GM12891 (cell line): ENCODE data around the gene NRDC.
A peak's percentile ranks its signal among the peaks of the same experiment; 100 is the strongest.

Source experiments
- DNase-seq: peaks from one replicate; pipeline ENCODE4 v3.0.0; 2011; ENCODE audit warnings: low spot score; ENCODE audit not compliant: insufficient read length
- FAIRE-seq: peaks from 2 replicates; lab custom pipeline; 2011; peaks lifted over from hg19 to GRCh38; lab: Jason Lieb, UNC
- PAX5 ChIP-seq: IDR thresholded peaks from 2 replicates; pipeline ENCODE4 v1.6.1; 2011; ENCODE audit warnings: low read length, moderate library complexity, mild to moderate bottlenecking; ENCODE audit not compliant: insufficient read depth, severe bottlenecking
- POLR2A ChIP-seq: IDR thresholded peaks from 2 replicates; pipeline ENCODE4 v1.6.1; 2011; ENCODE audit warnings: low read depth, low read length, control low read depth
- POLR2AphosphoS5 ChIP-seq: IDR thresholded peaks from 2 replicates; pipeline ENCODE4 v1.6.1; 2011; ENCODE audit warnings: low read depth, low read length, control low read depth
- POU2F2 ChIP-seq: IDR thresholded peaks from 2 replicates; pipeline ENCODE4 v1.6.1; 2011; ENCODE audit warnings: low read depth, mild to moderate bottlenecking, control low read depth, low read length, moderate library complexity
- SPI1 ChIP-seq: IDR thresholded peaks from 2 replicates; pipeline ENCODE4 v1.6.1; 2011; ENCODE audit warnings: low read depth, low read length, control low read depth
- TAF1 ChIP-seq: IDR thresholded peaks from 2 replicates; pipeline ENCODE4 v1.6.1; 2011; ENCODE audit warnings: low read depth, low read length, control low read depth

Gene NRDC

DNA sequence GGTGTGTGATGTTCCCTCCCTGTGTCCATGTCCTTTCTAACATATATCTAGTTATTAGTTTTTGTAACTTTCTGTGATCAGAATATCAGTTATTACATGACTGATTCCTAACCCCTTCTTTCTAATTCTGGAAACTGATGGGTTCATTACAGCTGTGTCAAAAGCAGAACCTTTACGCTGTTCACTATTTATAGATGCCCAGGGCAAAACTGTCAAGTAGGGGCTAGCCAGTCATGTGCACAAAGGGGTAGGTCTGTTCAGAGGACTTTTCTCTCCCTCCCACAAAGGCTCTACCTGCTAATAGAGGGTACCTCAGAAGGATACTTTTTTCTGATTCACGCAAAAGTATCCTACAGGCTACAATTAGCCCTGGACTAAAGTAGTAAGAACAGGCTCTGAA, 79.2 kb downstream of the NRDC start:
- TF ChIP-seq POLR2A (no peak), POLR2AphosphoS5 (no peak), TAF1 (no peak), SPI1 (no peak), POU2F2 (no peak), PAX5 (no peak)
- FAIRE-seq (peak; percentile 50), DNase-seq (no peak)

DNA sequence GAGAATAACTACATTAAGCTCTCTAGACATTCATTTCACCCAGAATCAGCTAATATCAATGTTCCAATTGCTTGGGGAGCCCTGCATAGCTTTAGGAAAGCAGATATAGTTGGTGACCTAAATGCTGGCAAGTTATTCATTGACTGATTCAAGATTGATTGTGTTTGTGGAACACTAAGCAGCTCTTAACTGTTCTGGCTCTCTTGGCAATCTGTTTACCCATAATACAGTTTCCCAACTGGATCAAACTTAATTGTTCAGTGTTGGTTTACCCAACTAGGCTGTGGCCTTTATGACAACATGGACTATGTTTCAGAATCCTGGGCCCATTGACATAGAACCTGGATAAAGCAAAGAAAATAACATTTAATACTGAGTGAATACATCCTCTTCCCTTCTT, 83.7 kb downstream of the NRDC start:
- FAIRE-seq = no peak

GRCh38 chr1:51794260-51794659, 84.3 kb downstream of the NRDC start:
- DNase-seq (no peak), FAIRE-seq (no peak)
- no peak for TF ChIP-seq POLR2A
- TF ChIP-seq POLR2AphosphoS5 = no peak
- no peak for TF ChIP-seq SPI1
- TF ChIP-seq POU2F2 = no peak
- no peak for TF ChIP-seq PAX5
- TF ChIP-seq TAF1 = no peak

More for the DNA sequence above, 83.7 kb downstream of the NRDC start:
- TF ChIP-seq PAX5 (no peak), TAF1 (no peak), SPI1 (no peak), POU2F2 (no peak), POLR2AphosphoS5 (no peak), POLR2A (no peak)
- DNase-seq = no peak

GRCh38 chr1:51792864-51793263, 85.7 kb downstream of the NRDC start:
- no peak for DNase-seq
- no peak for FAIRE-seq
- TF ChIP-seq POLR2AphosphoS5 (no peak), PAX5 (no peak), SPI1 (no peak), TAF1 (no peak), POU2F2 (no peak), POLR2A (no peak)

- DNase-seq = no peak
- TF ChIP-seq POLR2AphosphoS5 (peak; percentile 77), TAF1 (no peak)
- FAIRE-seq = no peak
Observed at GRCh38 chr1:51791888-51792287, 86.6 kb downstream of the NRDC start.

DNA sequence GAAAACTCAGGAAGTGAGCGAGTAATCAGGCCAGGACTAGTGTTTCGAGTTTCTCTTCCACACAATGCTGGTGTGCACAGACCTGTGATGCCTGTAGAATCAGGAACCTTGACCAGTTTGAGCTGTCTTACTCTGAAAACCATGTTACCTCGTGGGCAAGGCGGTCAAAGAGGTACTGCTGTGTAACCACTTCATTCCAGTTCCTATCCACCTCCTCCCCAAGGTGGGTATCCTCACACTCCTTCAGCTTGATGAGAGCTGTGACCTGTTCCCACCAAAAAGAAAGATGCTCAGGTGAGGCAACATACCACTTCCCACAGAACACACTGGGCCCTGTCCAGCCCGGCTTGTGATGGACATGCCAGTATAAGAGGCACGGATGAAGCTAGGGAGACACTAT, 88.1 kb downstream of the NRDC start:
- TF ChIP-seq PAX5 (no peak), POLR2A (no peak; the same call in 1 of the 2 replicates), POLR2AphosphoS5 (no peak), POU2F2 (no peak), SPI1 (no peak), TAF1 (no peak)
- no peak for FAIRE-seq

DNA sequence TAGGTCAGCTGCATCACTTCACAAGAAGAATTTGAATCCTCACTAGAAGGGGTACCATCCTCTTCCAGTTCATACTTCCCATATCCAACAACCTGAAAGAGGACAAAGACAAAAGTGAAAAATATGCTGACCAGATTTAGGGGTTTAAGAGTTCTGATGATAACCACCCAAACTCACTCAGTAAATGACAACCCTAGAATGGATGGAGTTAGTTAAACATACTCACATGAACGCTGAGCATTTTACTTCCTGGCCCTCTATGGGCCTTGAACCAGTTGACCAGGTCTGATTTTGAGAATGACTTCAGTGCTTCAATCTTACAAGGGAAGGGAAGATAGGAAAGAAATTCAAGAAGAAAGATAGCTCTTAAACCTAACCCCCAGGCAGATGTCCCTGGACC, 89.2 kb downstream of the NRDC start:
- TF ChIP-seq TAF1 (no peak), POLR2AphosphoS5 (no peak), PAX5 (no peak), SPI1 (no peak), POU2F2 (no peak), POLR2A (no peak)
- DNase-seq (no peak), FAIRE-seq (no peak)

More for the DNA sequence above, 88.1 kb downstream of the NRDC start:
- DNase-seq = no peak

DNA sequence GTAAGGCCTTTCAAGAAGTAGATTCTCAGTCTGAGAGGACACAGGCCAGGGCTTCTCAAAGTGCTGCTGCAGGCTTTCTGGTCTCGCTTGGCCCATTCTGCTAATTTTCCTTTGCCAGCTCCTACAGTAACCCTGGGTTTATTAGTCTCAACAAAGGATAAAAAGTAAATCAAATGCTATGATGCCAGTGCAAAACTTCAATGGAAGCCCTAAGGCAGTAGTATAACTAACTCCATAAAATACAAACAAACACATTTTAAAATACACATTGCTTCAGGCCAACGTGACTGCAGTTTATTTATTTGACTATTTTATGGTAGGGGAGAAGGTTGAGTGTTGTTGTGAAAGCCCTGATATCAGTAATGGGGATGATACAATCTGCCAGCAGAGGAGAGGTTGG, 89.6 kb downstream of the NRDC start:
- FAIRE-seq (no peak), DNase-seq (no peak)
- TF ChIP-seq PAX5 (no peak), TAF1 (no peak), SPI1 (no peak), POU2F2 (no peak), POLR2AphosphoS5 (no peak), POLR2A (no peak)

DNA sequence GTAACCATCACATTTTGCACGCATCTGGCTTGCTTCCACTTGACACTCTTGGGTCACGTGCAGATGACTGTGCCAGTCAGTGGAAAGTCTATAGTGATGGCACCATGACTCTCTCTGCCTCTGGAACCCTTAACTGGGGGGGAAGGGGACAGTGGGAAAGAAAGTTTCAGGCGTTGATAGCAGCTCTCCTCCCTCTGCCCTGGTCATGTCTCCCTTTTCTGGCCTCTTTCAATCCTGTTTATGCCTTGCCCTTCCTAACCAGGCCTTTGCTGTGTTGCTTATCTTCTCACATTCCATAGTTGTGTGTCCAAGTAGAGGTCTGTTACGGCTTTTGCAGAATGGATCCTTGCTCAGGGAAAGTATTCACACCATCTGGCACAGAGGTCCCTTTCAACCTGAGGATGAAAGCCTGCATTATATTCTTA, 93.5 kb downstream of the NRDC start:
- DNase-seq (no peak), FAIRE-seq (no peak)
- TF ChIP-seq POU2F2 (no peak), POLR2A (no peak), POLR2AphosphoS5 (no peak), TAF1 (no peak), PAX5 (no peak), SPI1 (no peak)

DNA sequence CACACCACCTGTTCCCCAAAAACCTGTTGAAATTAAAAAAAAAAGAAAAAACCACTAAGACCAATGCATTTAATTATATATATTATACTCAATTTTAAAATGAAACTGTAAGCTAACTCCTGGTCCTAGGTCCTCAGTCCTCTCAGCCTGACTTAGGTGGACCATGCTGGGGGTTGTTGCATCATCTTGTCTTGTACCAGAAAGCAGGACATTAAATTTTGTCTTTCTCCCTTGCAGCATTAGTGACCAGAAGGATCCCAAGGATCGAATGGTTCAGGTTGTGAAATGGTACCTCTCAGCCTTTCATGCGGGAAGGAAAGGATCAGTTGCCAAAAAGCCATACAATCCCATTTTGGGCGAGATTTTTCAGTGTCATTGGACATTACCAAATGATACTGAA, 97.6 kb downstream of the NRDC start:
- no peak for FAIRE-seq
- no peak for DNase-seq
- TF ChIP-seq SPI1 = no peak
- no peak for TF ChIP-seq POLR2AphosphoS5
- TF ChIP-seq PAX5 = no peak
- TF ChIP-seq TAF1 = no peak
- TF ChIP-seq POU2F2 = no peak
- no peak for TF ChIP-seq POLR2A

- TF ChIP-seq POLR2AphosphoS5 (no peak), SPI1 (peak; percentile 77)
- no peak for DNase-seq
- FAIRE-seq = no peak
Observed at GRCh38 chr1:51776408-51776807, 102.1 kb downstream of the NRDC start.
